WTC11 (cell line): ENCODE data around the gene RASGRP4. TPM values are rescaled to one million over a fixed set of nuclear protein-coding genes. Genes with fewer than 3 reads are reported as not detected.

ENCODE experiments used
- ATAC-seq: fragments of 200-7000 bp; cut with Tn5 transposase; 2 replicates; pipeline ENCODE4 v1.10.0; 2021; ENCODE audit warnings: mild to moderate bottlenecking, moderate library complexity
- CTCF ChIA-PET: fragments of 300-600 bp; sonication (Branson Sonifier 250); formaldehyde crosslinking; loops from one replicate; lab custom pipeline; 2021; ENCODE audit warnings: antibody characterized with exemption; lab: Charles Lee
- POLR2A ChIA-PET: fragments of 350-600 bp; sonication (Branson Sonifier 250); formaldehyde crosslinking; loops from one replicate; lab custom pipeline; 2021; ENCODE audit warnings: antibody characterized with exemption; lab: Charles Lee
- DNase-seq: peaks from one replicate; pipeline ENCODE4 v3.0.0; 2021; ENCODE audit warnings: low spot score
- H3K27ac Mint-ChIP-seq: 2 replicates; pipeline ENCODE4 v1.8.0; 2021; ENCODE audit warnings: mixed read lengths
- H3K27me3 Mint-ChIP-seq: 2 replicates; pipeline ENCODE4 v1.8.0; 2021; ENCODE audit warnings: low read depth, mild to moderate bottlenecking, moderate library complexity, mixed read lengths
- H3K36me3 Mint-ChIP-seq: 2 replicates; pipeline ENCODE4 v1.8.0; 2021; ENCODE audit warnings: mixed read lengths
- H3K4me1 Mint-ChIP-seq: 2 replicates; pipeline ENCODE4 v1.8.0; 2022; ENCODE audit warnings: mixed read lengths
- H3K4me3 Mint-ChIP-seq: 2 replicates; pipeline ENCODE4 v1.8.0; 2021; ENCODE audit warnings: mild to moderate bottlenecking, moderate library complexity, mixed read lengths
- H3K9me3 Mint-ChIP-seq: 2 replicates; pipeline ENCODE4 v1.8.0; 2021; ENCODE audit warnings: mixed read lengths
- ELF4 ChIP-seq: sonication (generic); formaldehyde crosslinking; IDR thresholded peaks from 2 replicates; pipeline ENCODE4 v1.8.1; 2022; ENCODE audit warnings: low read depth, mild to moderate bottlenecking, moderate library complexity, missing genetic modification reagents
- FOXJ3 ChIP-seq: sonication (generic); formaldehyde crosslinking; IDR thresholded peaks from 2 replicates; pipeline ENCODE4 v1.9.0; 2021; ENCODE audit warnings: missing genetic modification reagents, mild to moderate bottlenecking, borderline replicate concordance
- FOXK1 ChIP-seq: sonication (generic); formaldehyde crosslinking; IDR thresholded peaks from 2 replicates; pipeline ENCODE4 v1.8.0; 2022; ENCODE audit warnings: mild to moderate bottlenecking, moderate library complexity, missing genetic modification reagents
- NFE2L1 ChIP-seq: sonication (generic); formaldehyde crosslinking; IDR thresholded peaks from 2 replicates; pipeline ENCODE4 v1.8.1; 2023; ENCODE audit warnings: missing genetic modification reagents
- NR1H2 ChIP-seq: sonication (generic); formaldehyde crosslinking; IDR thresholded peaks from 2 replicates; pipeline ENCODE4 v1.9.0; 2021; ENCODE audit warnings: mild to moderate bottlenecking, moderate library complexity, missing genetic modification reagents
- OVOL2 ChIP-seq: fragments of 250-450 bp; sonication (Bioruptor Pico); IDR thresholded peaks from 2 replicates; pipeline ENCODE4 v1.9.0; 2021; ENCODE audit warnings: mild to moderate bottlenecking, borderline replicate concordance
- SMAD3 ChIP-seq: sonication (generic); formaldehyde crosslinking; IDR thresholded peaks from 2 replicates; pipeline ENCODE4 v1.8.0; 2022; ENCODE audit warnings: missing genetic modification reagents, mild to moderate bottlenecking, borderline replicate concordance
- TEAD4 ChIP-seq: sonication (generic); formaldehyde crosslinking; IDR thresholded peaks from 2 replicates; pipeline ENCODE4 v1.8.0; 2022; ENCODE audit warnings: mild to moderate bottlenecking, missing genetic modification reagents
- ZBTB21 ChIP-seq: sonication (generic); formaldehyde crosslinking; IDR thresholded peaks from 2 replicates; pipeline ENCODE4 v1.8.1; 2023; ENCODE audit warnings: mild to moderate bottlenecking, missing genetic modification reagents, borderline replicate concordance
- ZNF121 ChIP-seq: sonication (generic); formaldehyde crosslinking; IDR thresholded peaks from 2 replicates; pipeline ENCODE4 v1.8.0; 2023; ENCODE audit warnings: missing genetic modification reagents
- ZNF138 ChIP-seq: sonication (generic); formaldehyde crosslinking; conservative IDR thresholded peaks from 2 replicates; pipeline ENCODE4 v1.8.1; 2022; ENCODE audit warnings: mild to moderate bottlenecking, moderate library complexity, missing genetic modification reagents
- ZNF219 ChIP-seq: sonication (generic); formaldehyde crosslinking; IDR thresholded peaks from 2 replicates; pipeline ENCODE4 v1.8.0; 2023; ENCODE audit warnings: missing genetic modification reagents, mild to moderate bottlenecking, borderline replicate concordance
- ZNF232 ChIP-seq: sonication (generic); formaldehyde crosslinking; IDR thresholded peaks from 2 replicates; pipeline ENCODE4 v1.8.0; 2022; ENCODE audit warnings: mild to moderate bottlenecking, missing genetic modification reagents
- ZNF263 ChIP-seq: sonication (generic); formaldehyde crosslinking; IDR thresholded peaks from 2 replicates; pipeline ENCODE4 v1.8.1; 2022; ENCODE audit warnings: low read depth, mild to moderate bottlenecking, moderate library complexity, missing genetic modification reagents
- ZNF396 ChIP-seq: fragments of 250-450 bp; sonication (Bioruptor Pico); IDR thresholded peaks from 2 replicates; pipeline ENCODE4 v1.8.0; 2021; ENCODE audit warnings: mild to moderate bottlenecking, moderate library complexity, borderline replicate concordance
- ZNF416 ChIP-seq: fragments of 250-450 bp; sonication (Bioruptor Pico); IDR thresholded peaks from 2 replicates; pipeline ENCODE4 v1.9.0; 2021; ENCODE audit warnings: mild to moderate bottlenecking, inconsistent platforms
- ZNF671 ChIP-seq: fragments of 250-450 bp; sonication (Bioruptor Pico); IDR thresholded peaks from 2 replicates; pipeline ENCODE4 v1.8.0; 2021; ENCODE audit warnings: mild to moderate bottlenecking
- total RNA-seq: library from RNA; stranded (reverse); gene quantifications from 3 replicates; pipeline ENCODE4 v1.2.3, GENCODE V29; 2021
- TF ChIP-seq, protein P1 (sequence below): sonication (generic); formaldehyde crosslinking; IDR thresholded peaks from 2 replicates; pipeline ENCODE4 v1.8.1; 2023; ENCODE audit warnings: mild to moderate bottlenecking, moderate library complexity, missing genetic modification reagents
- TF ChIP-seq, protein P2 (sequence below): sonication (generic); formaldehyde crosslinking; IDR thresholded peaks from 2 replicates; pipeline ENCODE4 v1.8.1; 2023; ENCODE audit warnings: mild to moderate bottlenecking, missing genetic modification reagents
- TF ChIP-seq, protein P3 (sequence below): sonication (generic); formaldehyde crosslinking; conservative IDR thresholded peaks from 2 replicates; pipeline ENCODE4 v1.8.1; 2023; ENCODE audit warnings: mild to moderate bottlenecking, low read depth, missing genetic modification reagents, moderate library complexity
- TF ChIP-seq, protein P4 (sequence below): fragments of 250-450 bp; sonication (Bioruptor Pico); IDR thresholded peaks from 2 replicates; pipeline ENCODE4 v2.1.2; 2022; ENCODE audit warnings: mild to moderate bottlenecking, moderate library complexity
- TF ChIP-seq, protein P5 (sequence below): sonication (generic); formaldehyde crosslinking; IDR thresholded peaks from 2 replicates; pipeline ENCODE4 v1.8.0; 2023; ENCODE audit warnings: missing genetic modification reagents, mild to moderate bottlenecking, borderline replicate concordance

The RASGRP4 gene
- total RNA-seq, 1 experiment from 2014 or later = 2.5 TPM

- Mint-ChIP-seq H3K4me3 (peak overlapping the region; percentile 52), H3K4me1 (peaks cover 25% of the 10 kb centered on the region), H3K36me3 (peaks cover 25% of the 10 kb centered on the region), H3K27me3 (peaks cover 3% of the 10 kb centered on the region; the same call in 1 of the 2 replicates), H3K9me3 (no peaks in the 10 kb centered on the region), H3K27ac (no peak overlapping the region)
- POLR2A ChIA-PET = interaction anchor here (2.3 kb wide), 1 partner anchor 12 kb away, joined by 27 read pairs; the partner anchor contains the start of gene PSMD8
- ATAC-seq (no peak), DNase-seq (peak; percentile 45)
- TF ChIP-seq, protein P1, sequence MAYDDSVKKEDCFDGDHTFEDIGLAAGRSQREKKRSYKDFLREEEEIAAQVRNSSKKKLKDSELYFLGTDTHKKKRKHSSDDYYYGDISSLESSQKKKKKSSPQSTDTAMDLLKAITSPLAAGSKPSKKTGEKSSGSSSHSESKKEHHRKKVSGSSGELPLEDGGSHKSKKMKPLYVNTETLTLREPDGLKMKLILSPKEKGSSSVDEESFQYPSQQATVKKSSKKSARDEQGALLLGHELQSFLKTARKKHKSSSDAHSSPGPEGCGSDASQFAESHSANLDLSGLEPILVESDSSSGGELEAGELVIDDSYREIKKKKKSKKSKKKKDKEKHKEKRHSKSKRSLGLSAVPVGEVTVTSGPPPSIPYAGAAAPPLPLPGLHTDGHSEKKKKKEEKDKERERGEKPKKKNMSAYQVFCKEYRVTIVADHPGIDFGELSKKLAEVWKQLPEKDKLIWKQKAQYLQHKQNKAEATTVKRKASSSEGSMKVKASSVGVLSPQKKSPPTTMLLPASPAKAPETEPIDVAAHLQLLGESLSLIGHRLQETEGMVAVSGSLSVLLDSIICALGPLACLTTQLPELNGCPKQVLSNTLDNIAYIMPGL = 0 out of 2 replicates have a peak, but pooled peaks have one; percentile 15
- TF ChIP-seq NFE2L1 (CRISPR knock-in tag) = no peak
- CTCF ChIA-PET = interaction anchor here (1.3 to 5.4 kb wide), 6 partner anchors 12 to 407 kb away, joined by 3 to 110 read pairs (median 16); partner anchors contain the start of genes CATSPERG, FAM98C and PSMD8
Measured at GRCh38 chr19:38386300-38386970, 39.6 kb downstream of the RASGRP4 start.

DNA sequence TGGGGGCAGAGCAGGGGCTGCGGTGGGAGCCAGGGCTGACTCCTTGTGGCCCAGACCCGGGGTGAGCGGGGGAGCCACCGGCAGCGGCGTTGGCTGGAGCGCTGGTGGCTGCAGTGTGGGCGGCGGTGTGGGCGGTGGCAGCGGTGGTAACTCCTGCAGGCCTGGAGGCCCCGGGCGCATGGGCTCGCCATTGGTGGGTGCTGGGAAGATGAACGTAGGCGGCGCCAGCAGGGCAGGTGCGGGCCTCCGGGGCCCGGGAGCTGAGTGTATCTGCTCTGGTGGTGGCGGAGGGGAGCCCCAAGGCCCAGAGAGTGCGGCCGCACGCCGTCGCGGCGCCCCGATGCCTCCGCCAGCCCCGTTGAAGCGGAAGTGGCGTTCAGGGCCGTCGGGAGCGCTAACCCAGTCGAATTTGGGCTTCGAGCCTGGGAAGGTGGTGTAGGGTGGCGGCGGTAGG is 40.2 kb downstream of the RASGRP4 start:
- ChIA-PET POLR2A (interaction anchor here (1.4 kb wide), 1 partner anchor 9 kb away, joined by 3 read pairs; no protein-coding TSS in a partner anchor), CTCF (interaction anchor here (0.5 to 5.4 kb wide), 9 partner anchors 11 to 407 kb away, joined by 3 to 94 read pairs (median 11); partner anchors contain the start of genes CATSPERG, FAM98C and PSMD8)
- peaks cover 25% of the 10 kb centered on the region for H3K36me3 Mint-ChIP-seq
- no peak overlapping the region; the same call in 1 of the 2 replicates for H3K4me3 Mint-ChIP-seq
- H3K4me1 Mint-ChIP-seq = peaks cover 19% of the 10 kb centered on the region
- H3K9me3 Mint-ChIP-seq = no peaks in the 10 kb centered on the region
- H3K27ac Mint-ChIP-seq = no peak overlapping the region
- DNase-seq = peak; percentile 46
- TF ChIP-seq, protein P2, sequence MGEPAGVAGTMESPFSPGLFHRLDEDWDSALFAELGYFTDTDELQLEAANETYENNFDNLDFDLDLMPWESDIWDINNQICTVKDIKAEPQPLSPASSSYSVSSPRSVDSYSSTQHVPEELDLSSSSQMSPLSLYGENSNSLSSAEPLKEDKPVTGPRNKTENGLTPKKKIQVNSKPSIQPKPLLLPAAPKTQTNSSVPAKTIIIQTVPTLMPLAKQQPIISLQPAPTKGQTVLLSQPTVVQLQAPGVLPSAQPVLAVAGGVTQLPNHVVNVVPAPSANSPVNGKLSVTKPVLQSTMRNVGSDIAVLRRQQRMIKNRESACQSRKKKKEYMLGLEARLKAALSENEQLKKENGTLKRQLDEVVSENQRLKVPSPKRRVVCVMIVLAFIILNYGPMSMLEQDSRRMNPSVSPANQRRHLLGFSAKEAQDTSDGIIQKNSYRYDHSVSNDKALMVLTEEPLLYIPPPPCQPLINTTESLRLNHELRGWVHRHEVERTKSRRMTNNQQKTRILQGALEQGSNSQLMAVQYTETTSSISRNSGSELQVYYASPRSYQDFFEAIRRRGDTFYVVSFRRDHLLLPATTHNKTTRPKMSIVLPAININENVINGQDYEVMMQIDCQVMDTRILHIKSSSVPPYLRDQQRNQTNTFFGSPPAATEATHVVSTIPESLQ (CRISPR knock-in tag) = no peak
- TF ChIP-seq ZNF263 = no peak
- TF ChIP-seq ZNF671 (CRISPR knock-in tag) = no peak
- TF ChIP-seq, protein P3, sequence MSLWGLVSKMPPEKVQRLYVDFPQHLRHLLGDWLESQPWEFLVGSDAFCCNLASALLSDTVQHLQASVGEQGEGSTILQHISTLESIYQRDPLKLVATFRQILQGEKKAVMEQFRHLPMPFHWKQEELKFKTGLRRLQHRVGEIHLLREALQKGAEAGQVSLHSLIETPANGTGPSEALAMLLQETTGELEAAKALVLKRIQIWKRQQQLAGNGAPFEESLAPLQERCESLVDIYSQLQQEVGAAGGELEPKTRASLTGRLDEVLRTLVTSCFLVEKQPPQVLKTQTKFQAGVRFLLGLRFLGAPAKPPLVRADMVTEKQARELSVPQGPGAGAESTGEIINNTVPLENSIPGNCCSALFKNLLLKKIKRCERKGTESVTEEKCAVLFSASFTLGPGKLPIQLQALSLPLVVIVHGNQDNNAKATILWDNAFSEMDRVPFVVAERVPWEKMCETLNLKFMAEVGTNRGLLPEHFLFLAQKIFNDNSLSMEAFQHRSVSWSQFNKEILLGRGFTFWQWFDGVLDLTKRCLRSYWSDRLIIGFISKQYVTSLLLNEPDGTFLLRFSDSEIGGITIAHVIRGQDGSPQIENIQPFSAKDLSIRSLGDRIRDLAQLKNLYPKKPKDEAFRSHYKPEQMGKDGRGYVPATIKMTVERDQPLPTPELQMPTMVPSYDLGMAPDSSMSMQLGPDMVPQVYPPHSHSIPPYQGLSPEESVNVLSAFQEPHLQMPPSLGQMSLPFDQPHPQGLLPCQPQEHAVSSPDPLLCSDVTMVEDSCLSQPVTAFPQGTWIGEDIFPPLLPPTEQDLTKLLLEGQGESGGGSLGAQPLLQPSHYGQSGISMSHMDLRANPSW (CRISPR knock-in tag) = no peak
- TF ChIP-seq ZNF396 (CRISPR knock-in tag) = no peak
- TF ChIP-seq, protein P4, sequence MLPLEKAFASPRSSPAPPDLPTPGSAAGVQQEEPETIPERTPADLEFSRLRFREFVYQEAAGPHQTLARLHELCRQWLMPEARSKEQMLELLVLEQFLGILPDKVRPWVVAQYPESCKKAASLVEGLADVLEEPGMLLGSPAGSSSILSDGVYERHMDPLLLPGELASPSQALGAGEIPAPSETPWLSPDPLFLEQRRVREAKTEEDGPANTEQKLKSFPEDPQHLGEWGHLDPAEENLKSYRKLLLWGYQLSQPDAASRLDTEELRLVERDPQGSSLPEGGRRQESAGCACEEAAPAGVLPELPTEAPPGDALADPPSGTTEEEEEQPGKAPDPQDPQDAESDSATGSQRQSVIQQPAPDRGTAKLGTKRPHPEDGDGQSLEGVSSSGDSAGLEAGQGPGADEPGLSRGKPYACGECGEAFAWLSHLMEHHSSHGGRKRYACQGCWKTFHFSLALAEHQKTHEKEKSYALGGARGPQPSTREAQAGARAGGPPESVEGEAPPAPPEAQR = no peak
- no peak for TF ChIP-seq NR1H2 (CRISPR knock-in tag)
- no peak for TF ChIP-seq FOXJ3 (CRISPR knock-in tag)
- TF ChIP-seq SMAD3 (CRISPR knock-in tag) = no peak
- no peak for TF ChIP-seq ZNF121 (CRISPR knock-in tag)
- TF ChIP-seq ZNF416 (CRISPR knock-in tag) = no peak
- no peak for TF ChIP-seq ZNF219 (CRISPR knock-in tag)
- no peak for TF ChIP-seq TEAD4 (CRISPR knock-in tag)
- TF ChIP-seq ZNF138 (CRISPR knock-in tag) = no peak
- TF ChIP-seq, protein P5, sequence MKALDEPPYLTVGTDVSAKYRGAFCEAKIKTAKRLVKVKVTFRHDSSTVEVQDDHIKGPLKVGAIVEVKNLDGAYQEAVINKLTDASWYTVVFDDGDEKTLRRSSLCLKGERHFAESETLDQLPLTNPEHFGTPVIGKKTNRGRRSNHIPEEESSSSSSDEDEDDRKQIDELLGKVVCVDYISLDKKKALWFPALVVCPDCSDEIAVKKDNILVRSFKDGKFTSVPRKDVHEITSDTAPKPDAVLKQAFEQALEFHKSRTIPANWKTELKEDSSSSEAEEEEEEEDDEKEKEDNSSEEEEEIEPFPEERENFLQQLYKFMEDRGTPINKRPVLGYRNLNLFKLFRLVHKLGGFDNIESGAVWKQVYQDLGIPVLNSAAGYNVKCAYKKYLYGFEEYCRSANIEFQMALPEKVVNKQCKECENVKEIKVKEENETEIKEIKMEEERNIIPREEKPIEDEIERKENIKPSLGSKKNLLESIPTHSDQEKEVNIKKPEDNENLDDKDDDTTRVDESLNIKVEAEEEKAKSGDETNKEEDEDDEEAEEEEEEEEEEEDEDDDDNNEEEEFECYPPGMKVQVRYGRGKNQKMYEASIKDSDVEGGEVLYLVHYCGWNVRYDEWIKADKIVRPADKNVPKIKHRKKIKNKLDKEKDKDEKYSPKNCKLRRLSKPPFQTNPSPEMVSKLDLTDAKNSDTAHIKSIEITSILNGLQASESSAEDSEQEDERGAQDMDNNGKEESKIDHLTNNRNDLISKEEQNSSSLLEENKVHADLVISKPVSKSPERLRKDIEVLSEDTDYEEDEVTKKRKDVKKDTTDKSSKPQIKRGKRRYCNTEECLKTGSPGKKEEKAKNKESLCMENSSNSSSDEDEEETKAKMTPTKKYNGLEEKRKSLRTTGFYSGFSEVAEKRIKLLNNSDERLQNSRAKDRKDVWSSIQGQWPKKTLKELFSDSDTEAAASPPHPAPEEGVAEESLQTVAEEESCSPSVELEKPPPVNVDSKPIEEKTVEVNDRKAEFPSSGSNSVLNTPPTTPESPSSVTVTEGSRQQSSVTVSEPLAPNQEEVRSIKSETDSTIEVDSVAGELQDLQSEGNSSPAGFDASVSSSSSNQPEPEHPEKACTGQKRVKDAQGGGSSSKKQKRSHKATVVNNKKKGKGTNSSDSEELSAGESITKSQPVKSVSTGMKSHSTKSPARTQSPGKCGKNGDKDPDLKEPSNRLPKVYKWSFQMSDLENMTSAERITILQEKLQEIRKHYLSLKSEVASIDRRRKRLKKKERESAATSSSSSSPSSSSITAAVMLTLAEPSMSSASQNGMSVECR (CRISPR knock-in tag) = no peak
- no peak for TF ChIP-seq ELF4 (CRISPR knock-in tag)
- no peak for TF ChIP-seq FOXK1 (CRISPR knock-in tag)
- TF ChIP-seq OVOL2 = no peak
- no peak for TF ChIP-seq ZBTB21
- TF ChIP-seq ZNF232 (CRISPR knock-in tag) = no peak
- H3K27me3 Mint-ChIP-seq = peaks cover 3% of the 10 kb centered on the region; the same call in 1 of the 2 replicates
- no peak for ATAC-seq
